CD4-positive, alpha-beta T cell treated with Interleukin-2 at 100 ng/mL for 4 hours (primary cell): ENCODE measurements around the gene TMEM255B.

Source experiments
- DNase-seq: peaks from one replicate; pipeline ENCODE4 v3.0.0-alpha.2; 2020; ENCODE audit warnings: low spot score

Gene TMEM255B

DNA sequence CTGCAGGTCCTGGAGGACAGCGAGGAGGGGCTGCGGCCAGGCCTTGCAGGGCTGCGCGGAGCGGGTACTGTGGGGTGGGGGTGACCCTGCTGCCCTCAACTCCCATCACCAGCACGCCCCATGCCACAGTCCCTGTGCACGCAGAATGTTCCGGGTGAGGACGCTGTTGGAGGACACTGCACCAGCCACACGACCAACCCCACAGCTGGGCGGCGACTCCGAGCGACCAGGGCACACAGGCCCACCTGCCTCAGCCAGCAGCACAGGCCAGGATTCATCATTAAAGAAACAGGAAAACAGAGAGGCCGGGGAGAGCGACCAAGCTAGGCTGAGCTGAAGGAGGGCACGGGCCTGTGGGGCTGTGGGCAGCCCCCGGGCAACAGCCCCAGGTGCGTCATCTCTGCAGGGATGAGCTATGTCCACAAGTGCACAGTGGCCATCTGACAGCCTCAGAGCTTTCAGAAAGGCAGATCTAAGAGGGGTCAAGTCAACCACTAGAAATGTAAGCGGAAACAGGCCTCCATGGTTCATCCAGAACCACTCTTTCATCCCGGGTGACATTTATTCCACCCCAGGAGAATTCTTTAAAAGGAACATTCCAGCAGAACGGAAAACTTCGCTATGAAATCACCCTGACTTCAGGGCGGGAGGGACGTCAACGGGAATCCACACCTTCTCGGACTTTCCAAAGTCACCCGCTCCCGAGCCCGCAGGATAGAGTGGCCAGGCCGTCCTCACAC is 103.3 kb downstream of the TMEM255B start:
- no peak for DNase-seq

DNA sequence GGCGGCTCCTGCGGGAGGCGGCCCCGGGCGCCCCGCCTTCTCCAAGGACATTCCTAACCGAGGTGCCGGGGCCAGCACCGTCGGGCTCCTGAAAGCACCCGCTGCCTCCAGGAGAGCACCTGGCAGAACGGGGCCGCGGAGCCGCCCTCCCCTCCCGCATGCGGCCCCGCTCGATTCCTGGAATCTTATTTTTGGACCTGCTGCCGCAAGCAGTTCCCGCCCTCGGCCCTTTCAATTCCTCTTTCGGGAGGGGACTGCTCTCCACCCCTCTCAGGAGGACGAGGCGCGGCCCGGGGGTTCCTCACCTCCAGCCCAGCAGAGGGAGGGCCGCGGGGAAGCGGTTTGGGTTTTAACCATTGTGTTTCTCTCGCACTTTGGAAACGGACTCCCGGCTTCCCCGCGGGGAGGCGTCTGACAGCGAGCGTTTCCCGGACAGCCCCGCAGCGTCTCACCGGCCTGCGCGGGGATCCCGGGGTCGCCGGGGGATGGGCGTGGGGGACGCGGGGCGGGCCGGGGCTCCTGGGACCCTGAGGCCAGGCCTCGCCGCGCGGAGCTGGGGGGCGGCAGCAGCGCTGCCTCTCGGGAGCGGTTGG is 104.0 kb downstream of the TMEM255B start:
- DNase-seq = no peak

- no peak for DNase-seq
Measured at GRCh38 chr13:113863524-113864272, 104.7 kb downstream of the TMEM255B start, which contains the start of gene GAS6. GAS6 (minus strand) TSS chr13:113864076; CDS start chr13:113863920, 156 bp downstream.

- DNase-seq = no peak
Measured at GRCh38 chr13:113864273-113864890, 105.4 kb downstream of the TMEM255B start.

- no peak for DNase-seq
Measured at GRCh38 chr13:113865427-113865826, 106.4 kb downstream of the TMEM255B start.
